ENCODE data around the gene CARD9. TPM values are rescaled to one million over a fixed set of nuclear protein-coding genes. Genes with fewer than 3 reads are reported as not detected.

CARD9 gene
- total RNA-seq, 1 donor from 2014 or later, result 0.89 TPM

DNA sequence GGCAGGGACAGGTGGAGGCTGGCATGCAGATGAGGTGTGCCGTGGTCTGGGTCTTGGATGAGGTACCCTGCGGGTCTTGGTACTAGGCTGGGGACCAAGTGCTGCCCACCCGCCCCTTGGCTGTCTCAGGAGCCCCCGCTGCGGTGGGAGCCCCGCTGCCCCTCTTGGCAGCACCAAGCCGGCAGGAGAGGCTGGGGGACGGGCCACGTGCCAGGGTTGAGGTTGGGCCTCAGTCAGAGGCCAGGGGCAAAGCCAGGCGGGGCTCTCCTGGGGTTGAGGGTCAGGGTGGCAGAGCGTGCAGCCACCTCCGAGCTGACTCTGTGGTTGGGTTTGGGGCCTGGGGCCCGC, 2.0 kb downstream of the CARD9 start:
- Mint-ChIP-seq H3K4me3 (no peak overlapping the region), H3K36me3 (ENCODE audit: low read depth) (peaks cover 5% of the 10 kb centered on the region), H3K27me3 (no peaks in the 10 kb centered on the region), H3K27ac (no peak overlapping the region), H3K9me3 (no peaks in the 10 kb centered on the region), H3K4me1 (peaks cover 9% of the 10 kb centered on the region)
- ATAC-seq (ENCODE audit: low read depth) (no peak), DNase-seq (no peak)
- intact Hi-C loops (cut with micrococcal nuclease), result no loop called here
- CTCF ChIA-PET, result no interaction called here
- TF ChIP-seq, protein P1, sequence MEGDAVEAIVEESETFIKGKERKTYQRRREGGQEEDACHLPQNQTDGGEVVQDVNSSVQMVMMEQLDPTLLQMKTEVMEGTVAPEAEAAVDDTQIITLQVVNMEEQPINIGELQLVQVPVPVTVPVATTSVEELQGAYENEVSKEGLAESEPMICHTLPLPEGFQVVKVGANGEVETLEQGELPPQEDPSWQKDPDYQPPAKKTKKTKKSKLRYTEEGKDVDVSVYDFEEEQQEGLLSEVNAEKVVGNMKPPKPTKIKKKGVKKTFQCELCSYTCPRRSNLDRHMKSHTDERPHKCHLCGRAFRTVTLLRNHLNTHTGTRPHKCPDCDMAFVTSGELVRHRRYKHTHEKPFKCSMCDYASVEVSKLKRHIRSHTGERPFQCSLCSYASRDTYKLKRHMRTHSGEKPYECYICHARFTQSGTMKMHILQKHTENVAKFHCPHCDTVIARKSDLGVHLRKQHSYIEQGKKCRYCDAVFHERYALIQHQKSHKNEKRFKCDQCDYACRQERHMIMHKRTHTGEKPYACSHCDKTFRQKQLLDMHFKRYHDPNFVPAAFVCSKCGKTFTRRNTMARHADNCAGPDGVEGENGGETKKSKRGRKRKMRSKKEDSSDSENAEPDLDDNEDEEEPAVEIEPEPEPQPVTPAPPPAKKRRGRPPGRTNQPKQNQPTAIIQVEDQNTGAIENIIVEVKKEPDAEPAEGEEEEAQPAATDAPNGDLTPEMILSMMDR (IDR thresholded peaks at IDR 0.05), result no peak
- POLR2A ChIA-PET, result interaction anchor here (1.1 kb wide), 1 partner anchor 9 kb away, joined by 3 read pairs; no protein-coding TSS in a partner anchor

GRCh38 chr9:136370687-136371532, 2.6 kb downstream of the CARD9 start:
- H3K27ac Mint-ChIP-seq, result no peak overlapping the region
- no peaks in the 10 kb centered on the region for H3K27me3 Mint-ChIP-seq
- H3K4me1 Mint-ChIP-seq, result peaks cover 12% of the 10 kb centered on the region
- DNase-seq (no peak), ATAC-seq (ENCODE audit: low read depth) (no peak)
- intact Hi-C loops (cut with micrococcal nuclease), result no loop called here
- POLR2A ChIA-PET, result interaction anchor here (0.9 kb wide), 1 partner anchor 21 kb away, joined by 3 read pairs; no protein-coding TSS in a partner anchor
- H3K36me3 Mint-ChIP-seq (ENCODE audit: low read depth), result peaks cover 5% of the 10 kb centered on the region
- CTCF ChIA-PET, result no interaction called here
- no peak overlapping the region for H3K4me3 Mint-ChIP-seq
- TF ChIP-seq, protein P1 (IDR thresholded peaks at IDR 0.05), result no peak
- no peaks in the 10 kb centered on the region for H3K9me3 Mint-ChIP-seq

DNA sequence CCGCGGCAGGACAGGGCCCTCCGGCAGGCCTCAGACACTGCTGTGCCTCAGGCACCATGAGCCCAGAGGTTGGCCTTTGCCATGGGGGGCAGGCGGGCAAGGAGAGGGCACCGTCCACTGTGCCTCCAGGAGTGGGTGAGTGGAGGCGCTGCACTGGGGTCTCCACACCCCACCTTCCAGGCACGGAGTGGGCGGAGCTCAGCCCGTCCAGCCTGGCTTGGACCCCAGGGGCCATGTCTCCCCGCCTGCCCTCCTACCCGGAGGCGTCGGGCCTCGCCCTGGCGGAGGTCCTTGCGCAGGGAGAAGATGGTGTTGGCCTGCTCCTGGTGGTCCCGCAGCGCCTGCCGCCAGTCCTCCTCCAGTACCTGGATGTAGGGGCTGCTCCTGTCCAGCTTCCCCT, 3.4 kb downstream of the CARD9 start:
- Mint-ChIP-seq H3K4me3 (no peak overlapping the region), H3K36me3 (ENCODE audit: low read depth) (peaks cover 2% of the 10 kb centered on the region), H3K27me3 (no peaks in the 10 kb centered on the region), H3K4me1 (peaks cover 12% of the 10 kb centered on the region), H3K9me3 (no peaks in the 10 kb centered on the region), H3K27ac (no peak overlapping the region)
- ChIA-PET POLR2A (interaction anchor here (0.9 kb wide), 1 partner anchor 22 kb away, joined by 3 read pairs; no protein-coding TSS in a partner anchor), CTCF (no interaction called here)
- ATAC-seq (ENCODE audit: low read depth) (no peak), DNase-seq (no peak)
- intact Hi-C loops (cut with micrococcal nuclease), result no loop called here
- TF ChIP-seq, protein P1 (IDR thresholded peaks at IDR 0.05), result no peak

DNA sequence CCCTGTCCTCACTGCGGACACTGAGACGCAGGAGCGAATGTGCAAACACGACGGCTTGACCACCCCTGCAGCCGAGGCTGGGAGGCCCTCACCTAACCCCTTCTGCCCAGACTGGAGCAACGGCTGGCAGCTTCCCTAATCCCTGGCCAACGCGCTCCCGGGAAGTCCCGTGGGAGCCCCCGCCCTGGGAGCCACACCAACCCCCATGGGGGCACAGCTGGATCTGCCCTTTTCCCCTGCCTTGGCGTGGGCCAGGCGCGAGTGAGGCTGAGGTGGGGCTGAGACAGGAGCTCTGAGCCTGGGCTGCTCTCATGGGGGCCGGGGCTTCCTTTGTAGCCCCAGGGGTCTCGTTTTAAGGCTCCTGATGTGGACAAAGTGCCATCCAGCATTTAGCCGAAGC, 5.3 kb downstream of the CARD9 start:
- CTCF ChIA-PET, result no interaction called here

More for the DNA sequence above, 5.3 kb downstream of the CARD9 start:
- intact Hi-C loops (cut with micrococcal nuclease), result no loop called here
- H3K27ac Mint-ChIP-seq, result no peak overlapping the region
- no peak overlapping the region for H3K4me3 Mint-ChIP-seq
- DNase-seq, result no peak
- POLR2A ChIA-PET, result no interaction called here
- TF ChIP-seq, protein P1 (IDR thresholded peaks at IDR 0.05), result no peak
- no peaks in the 10 kb centered on the region for H3K9me3 Mint-ChIP-seq
- no peak for ATAC-seq (ENCODE audit: low read depth)
- H3K4me1 Mint-ChIP-seq, result peaks cover 10% of the 10 kb centered on the region
- peaks cover under 1% of the 10 kb centered on the region for H3K36me3 Mint-ChIP-seq (ENCODE audit: low read depth)
- no peaks in the 10 kb centered on the region for H3K27me3 Mint-ChIP-seq

Measured in activated B cell treated with CpG ODN at 0.5 μM for 24 hours (primary cell).